Endodermal cell (in vitro differentiated cells): ENCODE data around the gene DPP6. TPM values are rescaled to one million over a fixed set of nuclear protein-coding genes. Genes with fewer than 3 reads are reported as not detected.

Source experiments
- DNase-seq: peaks from one replicate; pipeline ENCODE4 v3.0.0-alpha.2; 2017
- H3K27ac ChIP-seq: 2 replicates; pipeline ENCODE4 v1.5.1; 2013; ENCODE audit warnings: mild to moderate bottlenecking, low read depth, low read length, moderate library complexity
- H3K27me3 ChIP-seq: 2 replicates; pipeline ENCODE4 v1.6.1; 2013; ENCODE audit warnings: mild to moderate bottlenecking, low read length, moderate library complexity; ENCODE audit not compliant: insufficient read depth, control insufficient read depth, poor library complexity, severe bottlenecking
- H3K36me3 ChIP-seq: 2 replicates; pipeline ENCODE4 v1.7.0; 2013; ENCODE audit warnings: mild to moderate bottlenecking, low read length, moderate library complexity; ENCODE audit not compliant: control insufficient read depth, insufficient read depth
- H3K4me1 ChIP-seq: one replicate; pipeline ENCODE4 v1.7.0; 2013; ENCODE audit warnings: low read length; ENCODE audit not compliant: control insufficient read depth, insufficient read depth
- H3K4me3 ChIP-seq: 2 replicates; pipeline ENCODE4 v1.5.1; 2013; ENCODE audit warnings: mild to moderate bottlenecking, low read length, moderate library complexity
- H3K9ac ChIP-seq: 2 replicates; pipeline ENCODE4 v1.6.1; 2013; ENCODE audit warnings: mild to moderate bottlenecking, low read length, moderate library complexity; ENCODE audit not compliant: poor library complexity, severe bottlenecking; ENCODE audit errors: extremely low read depth
- H3K9me3 ChIP-seq: 2 replicates; pipeline ENCODE4 v1.6.1; 2013; ENCODE audit warnings: mild to moderate bottlenecking, low read length, moderate library complexity; ENCODE audit not compliant: control insufficient read depth
- H3K27ac Mint-ChIP-seq: 2 replicates; pipeline ENCODE4 v1.8.0; 2020; ENCODE audit warnings: mixed read lengths
- H3K27me3 Mint-ChIP-seq: 2 replicates; pipeline ENCODE4 v1.8.0; 2021; ENCODE audit warnings: mild to moderate bottlenecking, mixed read lengths; ENCODE audit not compliant: insufficient read depth
- H3K36me3 Mint-ChIP-seq: 2 replicates; pipeline ENCODE4 v1.8.0; 2020; ENCODE audit warnings: low read depth, mixed read lengths
- H3K4me1 Mint-ChIP-seq: 2 replicates; pipeline ENCODE4 v1.8.0; 2020; ENCODE audit warnings: mixed read lengths
- H3K4me3 Mint-ChIP-seq: 2 replicates; pipeline ENCODE4 v1.8.0; 2020; ENCODE audit warnings: mild to moderate bottlenecking, moderate library complexity, mixed read lengths
- H3K9me3 Mint-ChIP-seq: 2 replicates; pipeline ENCODE4 v1.8.0; 2020; ENCODE audit warnings: mild to moderate bottlenecking, mixed read lengths
- WGBS, 2 experiments: methylation state at CpG; one replicate each; pipeline versions ENCODE4 v1.1.5 to v1.1.7; 2013; ENCODE audit warnings: missing lambda C conversion rate in 2 of 2, mixed read lengths in 1 of 2; ENCODE audit not compliant: insufficient coverage in 1 of 2, insufficient read length in 1 of 2; 5-methylcytosine and 5-hydroxymethylcytosine counted together
- total RNA-seq, 2 donors: library from RNA; stranded (reverse); fragmentation: NEBNext Ultra II Directional in 1 of 2; extraction: Animal tissue kit (Norgen Biotek cat#: 25700) in 1 of 2; gene quantifications; 2 replicates in 1 of 2; 3 replicates in 1 of 2; pipeline ENCODE4 v1.2.1, GENCODE V29; 2021
- TF ChIP-seq, protein P1 (sequence below): fragments of 200-600 bp; sonication (generic); conservative IDR thresholded peaks from 2 replicates; pipeline ENCODE4 v1.5.0; 2021; ENCODE audit warnings: antibody characterized with exemption, mild to moderate bottlenecking

DPP6 gene
- total RNA-seq, 2 donors from 2014 or later: 1.7 to 3.0 TPM

DNA sequence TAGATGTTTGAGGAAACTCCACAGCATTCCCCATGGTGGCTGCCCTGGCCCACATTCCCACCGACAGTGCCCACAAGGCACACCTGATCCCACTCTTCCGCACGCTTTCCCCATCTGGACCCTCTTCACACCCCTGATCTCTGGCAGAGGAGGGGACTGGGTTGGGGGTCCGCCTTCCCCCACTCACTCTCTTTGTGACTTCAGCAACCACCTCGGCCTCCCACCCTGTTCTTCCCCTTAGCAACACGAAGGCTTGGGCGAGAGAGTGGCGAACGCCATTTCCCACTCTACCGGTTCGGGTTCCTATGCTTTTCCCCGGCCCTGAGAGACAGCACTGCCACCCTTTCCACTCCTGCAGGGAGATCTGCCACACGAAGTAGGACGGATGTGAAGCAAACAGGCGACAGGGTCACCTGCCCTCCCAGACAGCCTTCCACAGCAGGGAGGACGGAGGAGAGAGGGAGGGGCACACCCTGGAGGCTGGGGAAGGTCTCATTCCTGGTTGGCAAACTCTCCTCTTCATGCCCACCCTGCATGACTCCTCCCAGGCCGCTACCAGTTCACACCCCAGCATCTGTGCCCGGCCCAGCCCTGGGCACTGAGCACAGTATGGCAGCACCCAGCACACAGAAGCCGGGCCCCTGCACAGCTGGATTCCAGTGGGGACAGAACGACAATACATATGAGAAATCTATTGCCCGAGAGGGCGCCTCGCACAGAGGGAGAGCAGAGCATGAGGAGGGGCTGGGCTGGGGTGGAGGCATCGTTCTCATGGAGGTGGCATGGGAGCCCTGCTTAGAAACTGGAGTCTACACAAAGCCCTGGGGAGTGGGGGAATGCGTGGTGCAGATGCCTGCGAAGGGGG is 857.3 kb downstream of the DPP6 start:
- peaks cover 2% of the 10 kb centered on the region for H3K4me1 Mint-ChIP-seq
- H3K9me3 Mint-ChIP-seq: peaks cover 61% of the 10 kb centered on the region
- Histone ChIP-seq H3K36me3 (no peaks in the 10 kb centered on the region), H3K9me3 (peaks cover 21% of the 10 kb centered on the region), H3K27ac (no peak overlapping the region), H3K9ac (no peak overlapping the region), H3K4me1 (no peaks in the 10 kb centered on the region), H3K27me3 (peaks cover 4% of the 10 kb centered on the region), H3K4me3 (no peak overlapping the region)
- 82 to 84% methylated on average over 18 to 26 of the region's 26 CpGs for WGBS, 2 experiments
- peaks cover 22% of the 10 kb centered on the region for H3K27me3 Mint-ChIP-seq
- H3K4me3 Mint-ChIP-seq: no peak overlapping the region
- DNase-seq: no peak
- H3K36me3 Mint-ChIP-seq: no peaks in the 10 kb centered on the region
- TF ChIP-seq, protein P1, sequence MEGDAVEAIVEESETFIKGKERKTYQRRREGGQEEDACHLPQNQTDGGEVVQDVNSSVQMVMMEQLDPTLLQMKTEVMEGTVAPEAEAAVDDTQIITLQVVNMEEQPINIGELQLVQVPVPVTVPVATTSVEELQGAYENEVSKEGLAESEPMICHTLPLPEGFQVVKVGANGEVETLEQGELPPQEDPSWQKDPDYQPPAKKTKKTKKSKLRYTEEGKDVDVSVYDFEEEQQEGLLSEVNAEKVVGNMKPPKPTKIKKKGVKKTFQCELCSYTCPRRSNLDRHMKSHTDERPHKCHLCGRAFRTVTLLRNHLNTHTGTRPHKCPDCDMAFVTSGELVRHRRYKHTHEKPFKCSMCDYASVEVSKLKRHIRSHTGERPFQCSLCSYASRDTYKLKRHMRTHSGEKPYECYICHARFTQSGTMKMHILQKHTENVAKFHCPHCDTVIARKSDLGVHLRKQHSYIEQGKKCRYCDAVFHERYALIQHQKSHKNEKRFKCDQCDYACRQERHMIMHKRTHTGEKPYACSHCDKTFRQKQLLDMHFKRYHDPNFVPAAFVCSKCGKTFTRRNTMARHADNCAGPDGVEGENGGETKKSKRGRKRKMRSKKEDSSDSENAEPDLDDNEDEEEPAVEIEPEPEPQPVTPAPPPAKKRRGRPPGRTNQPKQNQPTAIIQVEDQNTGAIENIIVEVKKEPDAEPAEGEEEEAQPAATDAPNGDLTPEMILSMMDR: no peak
- no peak overlapping the region for H3K27ac Mint-ChIP-seq

DNA sequence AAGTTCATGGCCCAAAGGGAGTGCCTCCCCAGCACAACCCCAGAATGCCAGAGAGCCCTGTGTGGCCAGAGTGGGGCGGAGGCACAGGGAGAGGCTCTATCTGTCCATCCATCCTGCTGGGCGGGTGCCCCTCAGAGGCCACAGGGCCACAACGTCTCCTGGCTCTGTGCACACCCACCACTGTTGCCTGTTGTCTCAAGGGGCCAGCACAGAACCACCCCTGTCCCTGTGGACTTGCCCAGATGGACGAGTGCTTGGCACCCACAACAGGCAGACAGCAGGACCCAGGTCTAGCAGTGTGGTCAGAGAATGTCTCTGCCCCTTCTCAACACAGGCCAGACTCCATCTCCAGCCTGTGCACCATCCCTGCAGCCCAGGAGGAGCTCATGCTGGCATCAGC is 857.9 kb downstream of the DPP6 start:
- peaks cover 8% of the 10 kb centered on the region for H3K27me3 ChIP-seq
- no peaks in the 10 kb centered on the region for H3K4me1 ChIP-seq
- no peak overlapping the region for H3K9ac ChIP-seq
- no peak for DNase-seq
- no peak overlapping the region for H3K4me3 ChIP-seq
- 70 to 89% methylated on average over 2 to 4 of the region's 4 CpGs for WGBS, 2 experiments
- no peak overlapping the region for H3K27ac ChIP-seq
- Mint-ChIP-seq H3K9me3 (peaks cover 56% of the 10 kb centered on the region), H3K4me3 (no peak overlapping the region), H3K4me1 (peaks cover 2% of the 10 kb centered on the region), H3K27me3 (peaks cover 27% of the 10 kb centered on the region), H3K27ac (no peak overlapping the region), H3K36me3 (no peaks in the 10 kb centered on the region)
- H3K36me3 ChIP-seq: no peaks in the 10 kb centered on the region
- TF ChIP-seq, protein P1: no peak
- peaks cover 21% of the 10 kb centered on the region for H3K9me3 ChIP-seq

DNA sequence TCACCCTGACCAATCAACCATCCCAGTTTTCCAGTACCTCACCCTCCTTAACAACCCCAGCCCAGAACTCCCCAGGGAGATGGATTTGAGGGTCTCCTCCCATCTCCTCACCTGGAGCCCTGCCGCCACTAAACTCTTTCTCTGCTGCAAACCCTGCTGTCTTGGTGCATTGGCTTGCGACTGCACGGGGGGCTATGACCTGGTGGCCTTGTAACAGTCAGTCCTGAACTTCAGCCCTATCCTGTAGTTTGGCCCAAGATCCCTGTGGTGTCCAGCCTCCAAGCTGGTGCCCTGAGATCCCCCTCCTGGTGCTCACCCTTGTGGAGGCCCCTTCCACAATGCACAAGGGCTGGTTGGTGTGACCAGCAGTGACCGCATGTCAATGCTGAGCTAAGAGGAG is 858.8 kb downstream of the DPP6 start:
- WGBS, 2 experiments: 97 to 100% methylated on average over 3 to 4 of the region's 4 CpGs
- DNase-seq: no peak
- H3K9me3 ChIP-seq: peaks cover 21% of the 10 kb centered on the region
- TF ChIP-seq, protein P1: no peak
- no peak overlapping the region for H3K4me3 Mint-ChIP-seq
- peaks cover 2% of the 10 kb centered on the region for H3K4me1 Mint-ChIP-seq
- H3K4me3 ChIP-seq: no peak overlapping the region
- no peaks in the 10 kb centered on the region for H3K4me1 ChIP-seq
- peaks cover 8% of the 10 kb centered on the region for H3K27me3 ChIP-seq
- H3K27ac ChIP-seq: no peak overlapping the region
- no peak overlapping the region for H3K9ac ChIP-seq
- H3K36me3 ChIP-seq: no peaks in the 10 kb centered on the region
- peaks cover 35% of the 10 kb centered on the region for H3K27me3 Mint-ChIP-seq
- no peaks in the 10 kb centered on the region for H3K36me3 Mint-ChIP-seq
- no peak overlapping the region for H3K27ac Mint-ChIP-seq
- peaks cover 48% of the 10 kb centered on the region for H3K9me3 Mint-ChIP-seq
